HepG2 (cell line): ENCODE results near the gene STAMBPL1.

Experiments used
- MXD1 ChIP-seq: sonication (generic); formaldehyde crosslinking; IDR thresholded peaks from 2 replicates; pipeline ENCODE4 v1.4.0; 2020; ENCODE audit warnings: mild to moderate bottlenecking, missing genetic modification reagents
- PAWR ChIP-seq: sonication (generic); formaldehyde crosslinking; IDR thresholded peaks from 2 replicates; pipeline ENCODE4 v1.4.0; 2020; ENCODE audit warnings: missing genetic modification reagents, mild to moderate bottlenecking, borderline replicate concordance
- ZNF33B ChIP-seq: sonication (generic); formaldehyde crosslinking; IDR thresholded peaks from 2 replicates; pipeline ENCODE4 v1.5.1; 2020; ENCODE audit warnings: mild to moderate bottlenecking, missing genetic modification reagents

GRCh38 chr10:88857831-88858230 is 22.2 kb upstream of the STAMBPL1 start:
- TF ChIP-seq MXD1 (CRISPR knock-in tag) (no peak), ZNF33B (CRISPR knock-in tag) (no peak), PAWR (CRISPR knock-in tag) (no peak)
